Type B pancreatic cell (in vitro differentiated cells): Measurements from ENCODE around the gene LRMDA. TPM values are rescaled to one million over a fixed set of nuclear protein-coding genes. Genes with fewer than 3 reads are reported as not detected.

ENCODE experiments used
- DNase-seq: peaks from one replicate; pipeline ENCODE4 v3.0.0; 2021; ENCODE audit warnings: mixed read lengths; ENCODE audit not compliant: unreplicated experiment; ENCODE audit errors: extremely low spot score
- H3K27ac Mint-ChIP-seq: 2 replicates; pipeline ENCODE4 v1.8.0; 2021; ENCODE audit warnings: mild to moderate bottlenecking, mixed read lengths
- H3K27me3 Mint-ChIP-seq: 2 replicates; pipeline ENCODE4 v1.8.0; 2021; ENCODE audit warnings: mixed read lengths
- H3K36me3 Mint-ChIP-seq: 2 replicates; pipeline ENCODE4 v1.8.0; 2021; ENCODE audit warnings: mixed read lengths
- H3K4me1 Mint-ChIP-seq: one replicate; pipeline ENCODE4 v1.8.0; 2021; ENCODE audit warnings: mixed read lengths; ENCODE audit not compliant: unreplicated experiment
- H3K4me3 Mint-ChIP-seq: 2 replicates; pipeline ENCODE4 v1.8.0; 2021; ENCODE audit warnings: mild to moderate bottlenecking, mixed read lengths
- H3K9me3 Mint-ChIP-seq: 2 replicates; pipeline ENCODE4 v1.8.0; 2021; ENCODE audit warnings: mixed read lengths
- CTCF ChIP-seq: fragments of 200-600 bp; sonication (generic); conservative IDR thresholded peaks from 2 replicates; pipeline ENCODE4 v1.5.0; 2021; ENCODE audit warnings: antibody characterized with exemption, mild to moderate bottlenecking
- total RNA-seq: library from RNA; stranded (reverse); gene quantifications from 2 replicates; pipeline ENCODE4 v1.2.1, GENCODE V29; 2021; ENCODE audit warnings: low replicate concordance

LRMDA gene
- total RNA-seq, 1 donor from 2014 or later, result 2.0 TPM

- Mint-ChIP-seq H3K9me3 (no peaks in the 10 kb centered on the region), H3K4me3 (peak overlapping the region; percentile 0), H3K27ac (peak overlapping the region; percentile 20), H3K27me3 (peaks cover 40% of the 10 kb centered on the region), H3K36me3 (peaks cover 3% of the 10 kb centered on the region), H3K4me1 (peaks cover 41% of the 10 kb centered on the region)
- no peak for TF ChIP-seq CTCF
- DNase-seq, result no peak
Measured at GRCh38 chr10:75508239-75508813, 76.9 kb downstream of the LRMDA start.

GRCh38 chr10:75508814-75509306 lies 77.4 kb downstream of the LRMDA start:
- Mint-ChIP-seq H3K27ac (no peak overlapping the region), H3K4me3 (peak overlapping the region; percentile 49), H3K9me3 (no peaks in the 10 kb centered on the region), H3K27me3 (peaks cover 41% of the 10 kb centered on the region), H3K36me3 (peaks cover 3% of the 10 kb centered on the region), H3K4me1 (peaks cover 41% of the 10 kb centered on the region)
- no peak for TF ChIP-seq CTCF
- no peak for DNase-seq

- TF ChIP-seq CTCF, result no peak
- Mint-ChIP-seq H3K9me3 (peaks cover 4% of the 10 kb centered on the region), H3K4me3 (no peak overlapping the region), H3K4me1 (peaks cover 41% of the 10 kb centered on the region), H3K27me3 (peaks cover 37% of the 10 kb centered on the region), H3K36me3 (peaks cover 3% of the 10 kb centered on the region), H3K27ac (no peak overlapping the region)
- DNase-seq, result no peak
Measured at GRCh38 chr10:75509706-75510105, 78.3 kb downstream of the LRMDA start.

GRCh38 chr10:75511011-75511410 lies 79.6 kb downstream of the LRMDA start:
- H3K27ac Mint-ChIP-seq, result no peak overlapping the region
- H3K36me3 Mint-ChIP-seq, result peaks cover 3% of the 10 kb centered on the region
- H3K27me3 Mint-ChIP-seq, result peaks cover 26% of the 10 kb centered on the region
- TF ChIP-seq CTCF, result no peak
- DNase-seq, result no peak
- H3K9me3 Mint-ChIP-seq, result peaks cover 7% of the 10 kb centered on the region
- peaks cover 35% of the 10 kb centered on the region for H3K4me1 Mint-ChIP-seq
- H3K4me3 Mint-ChIP-seq, result no peak overlapping the region

GRCh38 chr10:75512203-75512933 lies 80.9 kb downstream of the LRMDA start:
- Mint-ChIP-seq H3K27ac (no peak overlapping the region), H3K9me3 (peaks cover 7% of the 10 kb centered on the region), H3K4me3 (peak overlapping the region; percentile 53), H3K4me1 (peaks cover 30% of the 10 kb centered on the region), H3K27me3 (peaks cover 37% of the 10 kb centered on the region), H3K36me3 (peaks cover 3% of the 10 kb centered on the region)
- no peak for DNase-seq
- TF ChIP-seq CTCF, result no peak
